HG03039 (cell line): ENCODE measurements around the gene SEPTIN3.

ENCODE experiments used
- ATAC-seq: cut with Tn5 transposase; IDR thresholded peaks from one replicate; pipeline ENCODE4 v1.9.1; 2021; ENCODE audit warnings: mild to moderate bottlenecking, moderate library complexity; ENCODE audit not compliant: unreplicated experiment

SEPTIN3 gene

DNA sequence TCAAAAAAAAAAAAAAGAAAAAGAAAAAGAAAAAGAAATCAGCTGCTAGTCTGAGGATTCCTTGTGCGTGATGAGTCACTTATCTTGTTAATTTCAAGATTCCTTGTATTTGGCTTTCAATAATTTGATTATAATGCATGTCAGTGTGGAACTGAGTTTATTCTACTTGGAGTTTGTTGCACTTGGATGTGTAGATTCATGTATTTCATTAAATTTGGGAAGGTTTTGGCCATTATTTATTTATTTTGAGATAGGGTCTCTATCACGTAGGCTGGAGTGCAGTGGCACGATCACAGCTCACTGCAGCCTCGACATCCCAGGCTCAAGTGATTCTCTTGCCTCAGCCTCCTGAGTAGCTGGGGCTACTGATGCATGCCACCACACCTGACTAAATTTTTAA is 44.1 kb downstream of the SEPTIN3 start:
- no peak for ATAC-seq

DNA sequence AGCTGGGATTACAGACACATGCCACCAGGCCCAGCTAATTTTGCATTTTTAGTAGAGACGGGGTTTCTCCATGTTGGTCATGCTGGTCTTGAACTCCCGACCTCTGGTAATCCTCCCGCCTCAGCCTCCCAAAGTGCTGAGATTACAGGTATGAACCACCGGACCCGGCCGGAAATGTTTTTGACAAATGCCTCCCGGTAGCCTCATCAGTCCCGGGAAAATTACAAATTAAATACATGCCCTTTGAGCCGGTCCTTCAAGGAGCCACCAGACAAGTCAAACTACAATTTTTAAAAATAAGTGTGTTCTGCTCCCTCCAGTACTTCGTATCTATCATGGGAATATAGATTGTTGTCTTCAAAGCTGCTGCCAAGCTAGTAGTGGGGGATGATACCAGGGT is 46.9 kb downstream of the SEPTIN3 start:
- ATAC-seq = no peak

DNA sequence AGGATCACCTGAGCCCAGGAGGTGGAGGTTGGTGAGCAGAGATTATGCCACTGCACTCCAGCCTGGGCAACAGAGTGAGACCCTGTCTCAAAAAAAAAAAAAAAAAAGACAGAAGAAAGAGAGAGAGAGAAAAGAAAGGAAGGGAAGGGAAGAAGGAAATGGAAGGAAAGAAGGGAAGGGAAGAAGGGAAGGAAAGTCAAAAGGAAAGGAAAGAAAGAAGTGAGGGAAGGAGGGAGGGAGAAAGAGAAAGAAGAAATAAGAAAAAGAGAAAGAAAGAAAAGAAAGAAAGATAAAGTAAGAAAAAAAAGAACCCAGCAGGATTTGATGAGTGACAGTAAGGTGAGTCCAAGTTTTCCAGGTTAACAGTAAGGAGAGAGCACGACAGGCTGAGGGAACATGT is 49.0 kb downstream of the SEPTIN3 start:
- ATAC-seq = no peak
